GM13976 (cell line): ENCODE measurements around the gene MND1.
"Not testable (repeated sequence)": the region's sequence is repeated elsewhere in the genome, so short reads cannot be mapped to it uniquely, and the experiment has no call there.

Experiments
- DNase-seq: peaks from one replicate; pipeline ENCODE4 v3.0.0; 2012; ENCODE audit warnings: low spot score
- in situ Hi-C: fragments of 300-500 bp; cut with MboI; formaldehyde crosslinking; loops from one replicate; pipeline ENCODE4 v1.12.0; 2022; ENCODE audit warnings: low sequenced_read_pairs, mixed read lengths, inconsistent platforms; ENCODE audit not compliant: unreplicated experiment
- TF ChIP-seq, protein P1 (sequence below): IDR thresholded peaks from 2 replicates; pipeline ENCODE4 v1.5.1; 2012; ENCODE audit warnings: borderline replicate concordance, mild to moderate bottlenecking; ENCODE audit not compliant: insufficient read depth; ENCODE audit errors: extremely low read depth, missing control alignments, control extremely low read depth

The MND1 gene

DNA sequence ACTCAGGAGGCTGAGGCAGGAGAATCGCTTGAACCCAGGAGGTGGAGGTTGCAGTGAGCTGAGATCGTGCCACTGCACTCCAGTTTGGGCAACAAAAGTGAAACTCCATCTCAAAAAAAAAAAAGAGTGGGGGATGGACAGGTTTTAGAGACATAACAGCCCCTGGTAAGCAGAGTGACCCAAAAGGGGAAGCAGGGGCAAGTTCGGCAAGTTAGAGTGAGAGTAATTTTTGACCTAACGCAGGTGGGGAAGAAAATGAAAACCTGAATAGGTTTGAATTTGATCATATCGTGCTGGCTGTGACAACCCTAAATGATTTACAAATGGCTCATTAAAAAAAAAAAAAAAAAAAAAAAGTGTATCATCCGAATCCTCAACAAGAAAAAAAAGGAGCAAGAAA, 96.0 kb downstream of the MND1 start:
- TF ChIP-seq, protein P1, sequence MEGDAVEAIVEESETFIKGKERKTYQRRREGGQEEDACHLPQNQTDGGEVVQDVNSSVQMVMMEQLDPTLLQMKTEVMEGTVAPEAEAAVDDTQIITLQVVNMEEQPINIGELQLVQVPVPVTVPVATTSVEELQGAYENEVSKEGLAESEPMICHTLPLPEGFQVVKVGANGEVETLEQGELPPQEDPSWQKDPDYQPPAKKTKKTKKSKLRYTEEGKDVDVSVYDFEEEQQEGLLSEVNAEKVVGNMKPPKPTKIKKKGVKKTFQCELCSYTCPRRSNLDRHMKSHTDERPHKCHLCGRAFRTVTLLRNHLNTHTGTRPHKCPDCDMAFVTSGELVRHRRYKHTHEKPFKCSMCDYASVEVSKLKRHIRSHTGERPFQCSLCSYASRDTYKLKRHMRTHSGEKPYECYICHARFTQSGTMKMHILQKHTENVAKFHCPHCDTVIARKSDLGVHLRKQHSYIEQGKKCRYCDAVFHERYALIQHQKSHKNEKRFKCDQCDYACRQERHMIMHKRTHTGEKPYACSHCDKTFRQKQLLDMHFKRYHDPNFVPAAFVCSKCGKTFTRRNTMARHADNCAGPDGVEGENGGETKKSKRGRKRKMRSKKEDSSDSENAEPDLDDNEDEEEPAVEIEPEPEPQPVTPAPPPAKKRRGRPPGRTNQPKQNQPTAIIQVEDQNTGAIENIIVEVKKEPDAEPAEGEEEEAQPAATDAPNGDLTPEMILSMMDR, result no peak
- in situ Hi-C loops, result no loop called here
- DNase-seq, result no peak

DNA sequence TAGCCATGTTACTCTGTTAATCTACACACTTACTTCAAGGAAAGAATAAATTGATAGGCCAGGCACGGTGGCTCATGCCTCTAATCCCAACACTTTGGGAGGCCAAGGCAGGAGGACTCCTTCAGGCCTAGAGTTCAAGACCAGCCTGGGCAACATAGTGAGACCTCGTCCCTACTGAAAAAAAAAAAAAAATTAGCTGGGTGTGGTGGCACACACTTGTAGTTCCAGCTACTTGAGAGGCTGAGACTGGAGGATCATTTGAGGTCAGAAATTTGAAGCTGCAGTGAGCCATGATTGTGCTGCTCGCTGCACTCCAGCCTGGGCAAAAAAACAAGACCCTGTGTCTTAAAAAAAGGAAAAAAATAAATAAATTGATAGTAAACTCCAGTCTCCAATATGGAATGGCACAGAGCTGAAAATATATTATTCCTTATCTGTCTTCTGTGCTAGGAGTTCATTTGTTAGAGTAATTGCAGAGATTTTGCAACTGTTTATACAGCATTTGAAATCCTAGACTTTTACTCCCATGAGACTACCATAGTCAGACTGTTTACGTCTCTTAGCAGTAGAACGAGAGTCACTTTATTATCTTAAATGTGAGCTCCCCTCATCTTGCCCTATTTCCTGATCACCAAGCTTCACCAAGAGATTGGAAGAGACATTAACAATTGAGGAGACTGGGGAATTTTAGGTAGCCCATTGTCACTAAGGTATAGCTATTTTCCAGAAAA, 102.9 kb downstream of the MND1 start:
- TF ChIP-seq, protein P1, result no peak
- in situ Hi-C loops, result no loop called here

DNA sequence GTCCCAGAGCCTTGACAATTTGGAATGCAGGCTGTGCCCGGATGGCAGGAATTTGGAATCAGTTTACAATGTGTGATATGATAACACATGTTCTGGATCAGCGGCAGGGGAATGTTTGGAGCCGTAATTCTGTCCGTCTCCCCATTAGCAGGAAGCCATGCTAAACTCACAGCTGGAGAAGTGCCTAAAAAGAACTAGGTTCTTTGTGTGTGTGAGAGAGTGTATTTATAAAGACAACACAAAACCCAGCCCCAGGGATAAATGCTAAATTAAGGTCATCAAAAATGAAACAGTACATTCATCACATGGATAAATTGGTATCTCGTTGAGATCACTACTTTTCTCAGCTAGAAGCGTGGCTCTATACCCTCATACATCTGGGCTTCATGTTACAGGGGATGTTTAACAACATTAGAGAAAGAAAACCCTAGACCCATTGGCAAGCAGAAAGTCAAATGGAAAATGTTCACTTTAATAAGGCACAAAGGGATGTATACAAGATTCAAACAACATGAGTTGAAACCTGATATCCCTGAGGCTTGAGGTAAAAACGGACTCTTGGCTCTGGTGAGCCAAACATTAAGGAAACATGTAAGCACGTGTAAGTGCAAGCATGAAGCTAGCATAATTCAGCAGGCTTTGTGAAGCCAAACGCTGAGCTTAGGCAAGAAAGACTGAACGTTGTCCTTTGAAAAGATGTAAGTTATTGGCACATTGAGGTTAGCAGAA, 103.7 kb downstream of the MND1 start:
- DNase-seq, result no peak
- TF ChIP-seq, protein P1, result no peak
- in situ Hi-C loops, result no loop called here

More for the DNA sequence above, 102.9 kb downstream of the MND1 start:
- no peak for DNase-seq

DNA sequence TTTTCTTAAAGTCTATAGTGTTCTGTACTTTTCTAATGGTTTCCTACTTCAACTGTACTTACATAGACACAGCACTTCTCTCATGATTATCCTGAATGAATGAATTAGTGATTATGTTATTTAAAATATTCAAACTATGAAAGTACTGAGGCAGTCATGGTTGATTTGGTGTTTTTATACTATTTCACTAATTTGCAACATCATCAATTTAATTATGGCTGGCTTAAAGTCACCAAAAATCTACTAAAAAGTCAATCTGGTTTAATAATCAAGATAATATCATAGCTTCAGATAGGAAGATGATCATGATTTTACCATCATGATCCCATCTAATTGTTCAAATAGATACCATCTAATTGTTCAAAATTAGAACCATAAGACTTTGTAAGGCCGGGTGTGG, 104.8 kb downstream of the MND1 start:
- no peak for DNase-seq
- in situ Hi-C loops, result no loop called here
- TF ChIP-seq, protein P1, result no peak

DNA sequence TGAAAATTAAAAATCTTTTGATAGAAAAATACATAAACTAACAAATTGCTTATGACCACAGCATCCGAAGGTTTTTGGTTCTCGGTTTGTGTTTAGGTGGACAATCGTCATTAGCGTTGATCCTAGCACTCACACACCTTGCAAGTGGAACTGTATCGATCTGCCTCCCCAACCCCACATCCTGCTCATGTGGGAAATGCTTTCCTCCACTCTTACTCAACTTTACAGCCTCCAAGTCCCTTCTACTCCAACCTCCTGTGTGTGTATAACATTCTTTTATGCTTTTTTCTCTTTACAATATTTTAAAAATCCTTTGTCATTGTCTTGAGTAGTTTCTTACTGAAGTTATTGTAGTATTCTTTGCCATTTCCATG, 106.0 kb downstream of the MND1 start:
- TF ChIP-seq, protein P1, result no peak
- in situ Hi-C loops, result no loop called here
- DNase-seq, result no peak

DNA sequence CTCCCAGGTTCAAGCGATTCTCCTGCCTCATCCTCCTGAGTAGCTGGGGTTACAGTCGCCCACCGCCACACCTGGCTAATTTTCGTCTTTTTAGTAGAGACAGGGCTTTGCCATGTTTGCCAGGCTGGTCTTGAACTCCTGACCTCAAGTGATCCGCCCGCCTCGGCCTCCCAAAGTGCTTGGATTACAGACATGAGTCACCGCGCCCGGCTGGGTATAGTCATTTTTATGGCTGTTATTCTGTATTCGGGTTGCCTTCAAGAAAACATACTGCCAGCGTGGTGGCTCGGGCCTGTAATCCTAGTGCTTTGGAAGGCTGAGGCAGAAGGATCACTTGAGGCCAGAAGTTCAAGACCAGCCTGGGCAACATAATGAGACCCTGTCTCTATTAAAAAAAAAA, 106.7 kb downstream of the MND1 start:
- DNase-seq, in situ Hi-C loops: not testable (repeated sequence)

DNA sequence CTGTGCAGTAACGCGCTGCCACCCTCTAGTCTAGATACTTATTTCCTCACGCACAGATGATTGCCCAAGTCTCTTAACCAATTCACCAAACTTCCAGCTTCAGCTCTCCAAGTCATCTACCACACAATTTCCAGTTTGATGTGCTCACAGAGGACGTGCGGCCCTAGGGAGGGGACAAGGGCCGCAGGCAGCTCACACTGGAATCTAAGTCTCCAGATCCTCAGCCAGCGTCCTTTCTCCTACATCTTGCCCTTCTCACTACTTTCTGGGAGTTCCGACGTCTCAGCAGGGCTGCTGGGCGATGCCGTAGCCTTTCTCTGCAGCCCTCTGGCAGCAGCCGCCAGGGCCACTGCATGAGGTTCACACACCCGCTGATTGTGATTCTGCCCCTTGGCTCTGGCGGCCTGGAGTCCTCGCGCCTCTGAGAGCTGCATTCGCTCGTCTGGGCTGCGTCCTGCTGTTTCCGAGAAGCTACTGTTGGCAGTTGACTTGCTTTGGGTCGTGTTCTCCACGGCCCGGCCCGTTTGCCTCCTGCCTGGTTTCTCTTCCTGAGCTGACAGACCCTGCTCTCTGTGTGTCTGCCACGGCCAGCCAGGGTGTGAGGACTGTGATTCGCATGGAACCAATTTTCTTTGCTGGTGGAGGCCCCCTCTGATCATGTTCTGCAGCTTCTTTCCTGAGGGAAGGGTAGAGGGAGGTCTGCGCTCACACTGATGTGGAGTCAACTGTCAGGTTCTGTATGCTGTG, 107.6 kb downstream of the MND1 start:
- DNase-seq, result no peak
- in situ Hi-C loops, result no loop called here
- TF ChIP-seq, protein P1, result no peak
